ENCODE measurements around the gene DOCK4. TPM values are rescaled to one million over a fixed set of nuclear protein-coding genes. Genes with fewer than 3 reads are reported as not detected.

The DOCK4 gene
- total and polyA plus RNA-seq, 2 of the 8 experiments (the other 6 are each of a cell fraction or from before 2014, with no cell fraction given), result 5.1 to 23.6 TPM

- H4K20me1 ChIP-seq (replicated peaks in 1 of 2; ENCODE audit: control insufficient read depth in 1 of 2, insufficient read depth in 2 of 2, low read length in 2 of 2), result no peaks in the 10 kb centered on the region
- H3K27me3 ChIP-seq (replicated peaks in 1 of 4; ENCODE audit: control insufficient read depth in 3 of 4, extremely low read depth in 1 of 4, insufficient read depth in 3 of 4, low read length in 3 of 4), result no peaks in the 10 kb centered on the region
- no peak for FAIRE-seq
- no peak overlapping the region for H3K56ac ChIP-seq (replicated peaks; ENCODE audit: insufficient read length, low read depth, low read length)
- 0 out of 2 replicates have a peak overlapping the region, but pooled peaks have one; percentile 72 for H3K18ac ChIP-seq (ENCODE audit: extremely low read depth, low read length)
- no peak overlapping the region for H3K4me2 ChIP-seq (ENCODE audit: insufficient read depth in 1 of 2, low read depth in 2 of 2, low read length in 2 of 2)
- peaks cover 0 to 9% (median 0%) of the 10 kb centered on the region in 4 experiments; a peak in 1 of 8 replicates for H3K36me3 ChIP-seq (ENCODE audit: control insufficient read depth in 2 of 4, insufficient read depth in 4 of 4, low read length in 3 of 4)
- DNase-seq (ENCODE audit: low read depth in 1 of 2, low spot score in 2 of 2), result no peak
- no peaks in the 10 kb centered on the region for H3K79me1 ChIP-seq (ENCODE audit: low read depth, low read length)
- no peak overlapping the region for H4K5ac ChIP-seq (ENCODE audit: insufficient read length, low read depth, low read length)
- WGBS, 2 experiments (ENCODE audit: extremely low coverage in 1 of 2, insufficient coverage in 1 of 2, insufficient read length in 1 of 2, insufficient replicate concordance in 2 of 2, low coverage in 1 of 2, low lambda C conversion rate in 2 of 2, missing lambda C conversion rate in 1 of 2), result 87% methylated on average over 10 of the region's 10 CpGs; no CpG with 5 or more reads in 1 of the 2 experiments
- H3K23me2 ChIP-seq (ENCODE audit: low read depth, low read length), result no peaks in the 10 kb centered on the region
- peak; percentile 26 to 29 (median 28); a peak in 3 of 4 replicates for TF ChIP-seq CTCF (IDR thresholded peaks at IDR 0.05; ENCODE audit: control extremely low read depth in 1 of 3, insufficient read depth in 1 of 3, low read depth in 1 of 3, low read length in 3 of 3)
- TF ChIP-seq CHD2 (IDR thresholded peaks at IDR 0.05; ENCODE audit: low read length), result no peak
- peak; percentile 37 to 39 for TF ChIP-seq RAD21 (IDR thresholded peaks at IDR 0.05 in 1 of 2, conservative IDR thresholded peaks at IDR 0.05 in 1 of 2; ENCODE audit: low read depth in 2 of 2, low read length in 2 of 2)
- ChIA-PET POLR2A (ENCODE audit: partially characterized antibody) (no interaction called here), CTCF (ENCODE audit: partially characterized antibody) (interaction anchor here (0.8 to 11.6 kb wide), 29 partner anchors 8 to 643 kb away, joined by 3 to 274 read pairs (median 6); no protein-coding TSS in a partner anchor)
- peak overlapping the region; percentile 65; the same call in 1 of the 2 replicates for H2AK5ac ChIP-seq (ENCODE audit: low read depth, low read length)
- peaks cover 10 to 16% (median 12%) of the 10 kb centered on the region in 4 experiments for H3K4me1 ChIP-seq (replicated peaks in 1 of 4; ENCODE audit: control insufficient read depth in 3 of 4, insufficient read depth in 4 of 4, low read length in 3 of 4)
- H3K23ac ChIP-seq (ENCODE audit: insufficient read length), result no peak overlapping the region
- H3K14ac ChIP-seq (ENCODE audit: insufficient read length), result no peak overlapping the region
- no peak overlapping the region for H2AFZ ChIP-seq (ENCODE audit: low read length)
- H3K79me2 ChIP-seq (ENCODE audit: control insufficient read depth in 1 of 2, insufficient read depth in 2 of 2, low read length in 2 of 2), result no peaks in the 10 kb centered on the region
- H2BK5ac ChIP-seq (ENCODE audit: low read depth, low read length), result peak overlapping the region; percentile 29; the same call in 1 of the 2 replicates
- H3K9ac ChIP-seq (replicated peaks in 1 of 4; ENCODE audit: extremely low read depth in 1 of 4, low read depth in 3 of 4, low read length in 3 of 4), result no peak overlapping the region
- H4K91ac ChIP-seq (replicated peaks; ENCODE audit: insufficient read length, low read length), result peak overlapping the region; percentile 46
- no peak overlapping the region for H3K27ac ChIP-seq (ENCODE audit: low read depth, low read length)
- peak overlapping the region; percentile 82 for H2BK20ac ChIP-seq (ENCODE audit: low read length)
- H3K9me3 ChIP-seq (ENCODE audit: insufficient read depth in 2 of 2, low read depth in 1 of 2, low read length in 1 of 2), result 0 out of 4 replicates have a peak, but pooled peaks cover 4 to 9% of the 10 kb centered on the region in 2 experiments
- peak overlapping the region; percentile 91 for H2BK12ac ChIP-seq (ENCODE audit: low read depth, low read length)
- H3K4me3 ChIP-seq (ENCODE audit: extremely low read depth in 1 of 4, insufficient read depth in 2 of 4, low read depth in 3 of 4, low read length in 4 of 4), result no peak overlapping the region
- peak overlapping the region; percentile 31 for H2BK120ac ChIP-seq (replicated peaks; ENCODE audit: low read depth, low read length)
- no peak overlapping the region for H4K8ac ChIP-seq (ENCODE audit: extremely low read depth, insufficient read depth, low read length)
- no peak overlapping the region; the same call in 1 of the 2 replicates for H2BK15ac ChIP-seq (ENCODE audit: low read length)
- H3K4ac ChIP-seq (replicated peaks; ENCODE audit: insufficient read length, low read depth, low read length), result no peak overlapping the region
Observed at GRCh38 chr7:111853201-111853990, 352.8 kb downstream of the DOCK4 start.

All from H1 (cell line).